Hepatic stellate cell (primary cell): Measurements from ENCODE around the gene CSNK2A1.
"Not testable (repeated sequence)": the region's sequence is repeated elsewhere in the genome, so short reads cannot be mapped to it uniquely, and the experiment has no call there.

Experiments used
- DNase-seq: peaks from one replicate; pipeline ENCODE4 v3.0.0; 2011; ENCODE audit warnings: low spot score

CSNK2A1 gene

DNA sequence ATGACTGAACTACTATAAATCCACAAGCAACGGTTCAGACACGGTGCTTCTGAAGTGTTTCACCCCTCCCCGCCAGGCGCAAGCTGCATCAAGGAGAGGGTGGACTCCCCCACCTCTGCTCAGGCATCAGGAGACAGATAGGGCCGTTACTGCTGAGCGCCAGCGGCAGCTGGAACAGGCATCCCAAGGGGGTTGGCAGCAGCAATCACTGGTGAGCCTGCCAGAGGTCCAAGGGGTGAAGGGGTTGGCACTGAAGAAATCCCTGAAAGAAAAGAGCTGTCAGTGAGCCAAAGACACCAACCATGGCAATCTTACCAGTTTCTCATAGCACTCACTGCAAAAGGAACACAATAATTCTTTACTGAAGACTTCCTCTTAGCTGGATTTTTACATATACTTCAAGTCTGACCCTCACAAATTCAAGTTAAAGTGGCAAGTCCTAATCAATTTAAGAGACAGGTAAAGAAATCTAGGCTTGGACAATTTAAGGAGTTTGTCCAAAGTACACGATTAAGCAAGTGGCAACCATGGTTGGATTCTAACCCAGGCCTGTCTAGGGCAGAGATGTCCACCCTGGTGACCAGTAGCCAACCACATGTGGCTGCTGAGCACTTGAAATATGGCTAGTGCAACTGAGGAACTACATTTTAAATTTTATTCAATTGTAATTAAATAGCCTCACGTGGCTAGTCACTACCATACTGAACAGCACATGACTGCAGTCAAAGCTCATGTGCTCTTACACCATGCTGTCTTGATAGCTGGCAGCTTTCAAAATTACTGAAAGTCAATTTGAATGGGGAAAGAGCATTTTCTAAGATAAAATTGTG, 59.6 kb downstream of the CSNK2A1 start:
- DNase-seq: no peak

DNA sequence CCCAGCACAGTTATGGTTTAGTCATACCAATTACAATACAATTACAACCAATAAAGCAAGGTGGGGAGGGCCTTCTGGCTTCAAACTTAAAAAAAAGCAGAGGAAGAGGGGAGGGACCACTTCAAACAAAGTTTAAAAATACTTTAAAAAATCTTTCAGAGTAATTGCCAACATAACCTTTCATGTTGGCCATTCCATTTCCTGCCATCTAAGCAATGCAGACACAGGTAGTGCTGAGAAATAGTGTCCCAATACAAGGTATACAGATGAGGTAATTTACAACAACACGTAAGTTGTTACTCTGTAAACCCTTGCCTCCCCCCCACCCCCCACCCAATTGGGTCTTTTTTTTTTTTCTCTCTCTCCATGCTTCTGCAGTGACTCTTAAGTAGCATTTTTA, 62.4 kb downstream of the CSNK2A1 start:
- DNase-seq: no peak

DNA sequence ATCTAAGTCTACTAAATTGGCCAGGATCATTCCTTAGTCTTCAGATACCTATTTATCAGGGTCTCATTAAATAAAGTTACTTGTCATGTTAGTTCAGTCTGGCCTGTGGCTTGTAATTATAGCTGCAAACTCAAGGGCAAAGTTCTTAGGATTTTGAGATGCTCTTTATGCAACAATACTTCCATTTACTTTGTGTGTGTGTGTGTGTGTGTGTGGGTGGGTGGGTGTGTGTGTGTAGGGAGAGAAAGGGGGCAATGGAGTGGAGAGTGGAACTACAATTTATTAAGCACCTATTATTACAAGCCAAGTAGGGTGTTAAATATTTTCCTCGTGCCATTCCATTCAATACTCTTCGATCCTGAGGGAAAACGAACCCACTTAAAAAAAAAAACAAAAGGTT, 63.5 kb downstream of the CSNK2A1 start:
- no peak for DNase-seq

DNA sequence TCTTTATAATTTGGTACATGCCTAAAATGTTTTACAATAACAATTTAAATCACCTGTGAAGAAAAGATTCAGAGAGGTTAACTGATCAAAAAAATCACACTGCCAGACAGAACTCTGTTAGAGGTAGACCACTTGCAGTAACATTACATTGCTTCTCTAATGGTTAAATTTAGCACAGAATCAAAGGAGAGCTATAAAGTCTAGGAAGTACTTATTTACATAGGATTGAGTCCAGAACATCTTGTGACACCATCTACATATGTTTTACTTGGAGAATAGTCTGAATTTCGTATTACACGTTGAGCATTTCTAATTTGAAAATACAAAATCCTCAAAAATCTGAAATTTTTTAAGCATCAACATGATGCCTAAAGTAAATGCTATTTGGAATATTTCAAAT, 64.1 kb downstream of the CSNK2A1 start:
- DNase-seq: no peak

DNA sequence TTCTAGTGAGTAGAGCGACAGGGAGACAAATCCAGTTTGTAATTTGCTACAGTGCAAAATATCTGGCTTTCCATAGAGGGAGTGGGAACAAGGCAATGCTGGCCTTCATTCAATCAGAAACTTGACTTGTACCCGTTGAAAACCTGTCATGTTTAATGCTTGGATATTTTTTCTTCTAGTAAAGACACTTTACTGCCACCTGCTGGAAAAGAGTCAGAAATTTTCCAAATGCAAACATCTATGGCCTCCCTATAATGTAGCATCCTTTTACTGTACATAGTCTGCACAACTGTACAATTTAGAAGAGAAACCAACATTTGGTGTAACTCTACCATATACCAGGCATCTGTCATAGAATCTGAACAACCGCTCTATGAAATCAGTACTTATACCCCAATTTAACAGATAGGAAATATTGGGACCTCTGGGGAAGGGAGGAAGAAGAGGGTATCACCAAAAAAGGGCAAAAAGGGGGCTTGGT, 64.6 kb downstream of the CSNK2A1 start:
- peak; percentile 49 for DNase-seq

DNA sequence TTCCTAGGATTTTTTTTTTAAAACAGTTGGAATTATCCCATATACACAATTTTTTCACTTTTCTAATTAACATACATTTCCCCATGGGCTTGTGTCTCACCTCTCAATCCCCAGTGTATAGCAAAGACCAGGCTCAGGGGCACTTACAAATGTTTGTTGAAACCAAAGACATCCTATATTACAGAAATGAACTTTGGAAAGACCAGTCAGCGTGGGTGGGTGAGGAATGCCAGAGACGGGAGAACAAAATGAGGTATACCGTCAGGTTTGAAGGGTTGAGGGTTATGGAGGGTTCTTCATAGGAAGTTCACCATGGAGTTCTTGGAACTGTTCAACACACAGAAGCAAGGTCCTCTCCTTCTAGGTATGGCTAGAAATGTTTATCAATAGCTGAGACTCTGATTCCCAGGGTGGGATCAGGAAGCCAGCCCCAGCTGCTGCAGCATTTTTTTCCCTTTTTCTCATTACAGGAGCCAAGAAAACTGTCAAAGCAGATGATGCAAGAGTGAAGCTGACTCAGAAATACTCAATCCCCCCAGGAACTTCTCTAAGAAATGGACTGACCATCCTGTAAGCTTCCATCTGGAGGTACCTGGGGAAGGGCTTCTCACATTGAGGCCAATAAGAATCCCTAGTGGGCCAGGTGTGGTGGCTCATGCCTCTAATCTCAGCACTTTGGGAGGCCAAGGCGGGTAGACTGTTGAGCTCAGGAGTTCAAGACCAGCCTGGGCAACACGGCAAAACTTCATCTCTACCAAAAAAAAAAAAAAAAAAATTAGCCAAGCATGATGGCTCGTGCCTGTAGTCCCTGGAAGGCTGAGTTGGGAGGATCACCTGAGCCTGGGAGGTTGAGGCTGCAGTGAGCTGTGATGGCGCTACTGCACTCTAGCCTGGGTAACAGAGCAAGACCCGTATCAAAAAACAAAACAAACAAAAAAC, 65.3 kb downstream of the CSNK2A1 start:
- no peak for DNase-seq

DNA sequence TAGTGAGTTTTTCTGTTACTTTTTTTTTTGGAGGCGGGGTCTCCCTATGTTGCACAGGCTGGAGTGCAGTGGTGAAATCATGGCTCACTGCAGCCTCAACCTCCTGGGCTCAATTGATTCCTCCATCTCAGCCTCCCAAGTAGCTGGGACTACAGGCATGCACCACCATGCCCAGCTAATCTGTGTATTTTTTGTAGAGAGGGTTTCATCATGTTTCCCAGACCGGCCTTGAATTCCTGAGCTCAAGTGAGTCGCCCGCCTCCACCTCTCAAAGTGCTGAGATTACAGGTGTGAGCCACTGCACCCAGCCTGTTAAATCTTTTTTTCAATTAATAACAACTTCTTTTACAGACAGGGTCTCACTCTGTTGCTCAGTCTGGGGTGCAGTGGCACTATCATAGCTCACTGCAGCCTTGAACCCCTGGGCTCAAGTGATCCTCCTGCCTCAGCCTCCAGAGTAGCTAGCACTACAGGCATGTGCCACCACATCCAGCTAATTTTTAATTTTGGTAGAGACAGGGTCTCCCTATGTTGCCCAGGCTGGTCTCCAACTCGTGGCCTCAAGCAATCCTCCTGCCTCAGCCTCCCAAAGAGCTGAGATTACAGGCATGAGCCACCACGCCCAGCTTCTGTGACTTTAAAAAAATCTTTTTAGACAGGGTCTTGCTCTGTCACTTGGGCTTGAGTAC, 66.9 kb downstream of the CSNK2A1 start:
- DNase-seq: not testable (repeated sequence)

DNA sequence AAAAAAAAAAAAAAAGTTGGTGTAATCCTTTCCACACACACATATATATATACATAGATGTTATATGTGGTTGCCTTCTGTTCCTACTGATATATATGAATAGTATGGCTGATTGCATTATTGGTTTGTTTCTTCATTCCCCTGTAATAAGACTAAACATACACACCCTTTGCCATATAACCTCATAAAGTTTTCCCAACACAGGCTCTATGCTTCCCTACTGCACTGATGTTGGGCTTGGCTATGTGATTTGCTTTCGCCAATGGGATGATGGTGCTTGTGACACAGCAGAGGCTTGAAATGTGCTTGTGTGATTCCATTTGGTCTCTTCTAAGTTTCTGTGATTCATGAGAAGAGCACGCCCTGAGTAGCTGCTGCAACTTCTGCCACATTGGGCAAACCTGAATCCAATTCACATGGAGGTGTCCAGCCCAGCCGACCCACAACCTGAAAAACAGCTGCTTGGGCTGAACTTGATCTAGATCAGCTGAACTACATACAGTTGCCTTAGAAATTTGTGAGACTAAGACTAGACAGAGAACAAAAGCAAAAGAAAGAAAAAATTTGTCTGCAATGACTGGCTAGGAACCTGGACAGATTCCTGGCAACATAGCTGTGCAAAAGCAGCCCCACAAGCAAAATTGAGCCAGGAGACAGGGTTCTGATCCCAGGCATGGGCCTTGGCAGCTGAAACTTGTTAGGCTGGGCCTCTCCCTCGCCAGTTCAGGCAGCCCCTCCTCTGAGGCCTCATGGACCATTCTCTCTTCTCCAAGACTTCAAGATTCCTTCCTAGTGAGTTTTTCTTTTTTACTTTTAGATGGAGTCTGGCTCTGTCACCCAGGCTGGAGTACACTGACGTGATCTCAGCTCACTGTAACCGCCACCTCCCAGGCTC, 67.9 kb downstream of the CSNK2A1 start:
- no peak for DNase-seq

DNA sequence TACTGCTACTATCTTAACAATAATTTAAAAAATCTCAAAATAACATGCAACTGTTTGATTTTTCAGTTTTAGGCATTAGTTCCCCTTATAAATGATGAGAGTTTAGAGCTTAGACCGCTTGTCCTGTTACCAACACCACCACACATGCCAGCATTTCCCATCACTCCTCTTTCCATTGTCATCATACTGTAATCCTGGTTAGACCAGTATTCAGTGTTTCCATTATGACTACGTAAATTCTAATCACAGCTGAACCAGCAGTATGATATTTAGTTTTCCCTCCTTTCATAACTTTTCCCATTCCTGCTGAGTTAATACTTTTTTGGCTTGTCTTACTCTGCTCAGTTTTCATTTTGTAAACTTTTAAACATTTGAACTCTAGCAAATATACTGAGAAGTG, 69.0 kb downstream of the CSNK2A1 start:
- no peak for DNase-seq

DNA sequence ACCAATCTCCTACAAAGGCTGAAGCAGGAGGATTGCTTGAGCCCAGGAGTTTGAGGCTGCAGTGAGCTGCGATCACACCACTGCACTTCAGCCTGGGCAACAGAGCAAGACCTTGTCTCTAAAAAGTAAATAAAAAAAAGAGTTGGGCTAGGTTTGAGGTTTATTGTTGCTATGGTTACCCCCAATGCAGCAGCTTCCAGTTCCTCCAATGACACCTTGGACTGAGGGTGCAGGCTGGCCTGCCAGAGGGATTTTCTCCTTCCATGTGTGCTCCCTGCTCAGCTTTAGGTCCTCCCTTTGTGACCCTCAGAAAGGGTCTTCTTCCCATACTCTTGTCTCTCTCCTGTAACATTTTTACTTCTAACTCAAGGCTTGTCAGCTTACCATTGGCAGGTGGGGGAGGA, 70.7 kb downstream of the CSNK2A1 start:
- no peak for DNase-seq

DNA sequence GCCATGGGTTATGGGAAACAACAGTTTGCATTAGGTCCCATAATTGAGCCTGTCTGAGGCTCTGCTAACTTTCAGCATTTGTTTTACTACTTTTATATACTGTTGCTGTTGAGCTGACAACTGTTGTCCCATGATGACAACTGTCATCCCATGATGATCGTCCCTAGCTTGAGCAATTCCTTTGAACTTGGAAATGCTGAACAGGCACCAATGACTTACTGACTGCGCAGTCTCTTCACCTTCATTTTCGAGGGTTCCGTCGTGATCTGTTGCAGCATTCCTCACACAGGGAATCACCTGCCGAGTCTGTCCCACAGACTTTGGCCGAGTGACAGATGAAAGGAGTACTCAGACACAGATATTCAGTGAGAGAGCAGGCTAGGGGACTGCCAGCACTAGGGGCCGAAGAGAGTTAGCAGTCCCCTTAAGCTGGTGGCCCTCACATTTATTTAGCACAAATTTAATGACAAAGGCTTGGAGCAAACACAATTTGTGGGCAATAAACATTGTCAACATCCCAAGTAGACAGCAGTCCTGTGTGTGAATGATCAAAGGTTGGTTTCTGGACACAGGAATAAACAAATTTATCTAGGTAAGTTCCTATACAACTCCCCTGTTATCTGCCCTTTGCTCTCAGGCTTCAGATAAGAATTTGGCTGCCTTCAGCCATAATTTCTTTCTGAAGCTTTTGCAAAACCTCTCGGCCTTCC, 71.3 kb downstream of the CSNK2A1 start:
- no peak for DNase-seq

DNA sequence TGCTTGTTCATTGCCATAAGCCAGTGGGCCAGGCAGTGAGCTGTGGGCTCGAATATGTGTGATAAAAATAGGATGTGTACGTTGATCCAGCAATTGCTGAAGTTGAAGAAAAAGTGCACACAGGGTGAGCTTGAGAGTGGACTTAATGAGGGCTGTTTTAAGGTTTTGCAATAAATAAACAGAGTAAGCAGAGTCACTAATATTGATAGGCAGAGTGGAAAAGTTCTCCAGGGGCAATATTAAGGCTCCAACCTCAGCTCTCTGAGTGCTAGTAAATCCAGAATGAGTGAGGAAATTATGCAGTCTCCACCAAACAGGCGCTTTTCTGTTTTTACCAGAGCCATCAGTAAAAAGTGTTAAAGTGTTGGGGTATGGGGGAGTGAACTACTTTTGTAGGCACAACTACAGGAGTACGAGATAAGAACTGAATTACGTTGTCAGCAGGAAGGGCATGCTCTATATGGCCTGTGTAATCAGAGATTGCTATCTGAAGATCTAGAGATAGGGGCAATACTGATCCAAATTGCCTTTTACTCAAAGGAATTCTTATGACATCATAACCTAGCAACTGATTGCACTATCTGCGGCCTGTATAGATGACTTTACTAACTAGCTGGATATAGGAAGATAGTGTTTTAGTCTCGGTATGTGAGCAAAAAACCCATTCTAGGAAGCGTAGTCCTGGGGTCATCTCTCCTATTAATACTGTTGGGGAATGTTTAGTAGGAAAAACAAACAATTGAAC, 73.7 kb downstream of the CSNK2A1 start:
- no peak for DNase-seq

DNA sequence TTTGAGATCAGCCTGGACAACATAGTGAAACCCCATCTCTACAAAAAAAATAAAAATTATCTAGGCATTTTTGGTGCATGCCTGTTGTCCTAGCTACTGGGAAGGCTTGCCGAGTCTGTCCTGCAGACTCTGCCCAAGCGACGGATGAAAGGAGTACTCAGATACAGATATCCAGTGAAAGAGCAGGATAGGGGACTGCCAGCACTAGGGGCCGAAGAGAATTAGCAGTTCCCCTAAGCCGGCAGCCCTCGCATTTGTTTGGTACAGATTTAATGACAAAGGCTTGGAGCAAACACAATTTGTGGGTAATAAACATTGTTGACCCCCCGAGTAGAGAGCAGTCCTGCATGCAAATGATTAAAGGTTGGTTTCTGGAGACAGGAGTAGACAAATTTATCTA, 75.8 kb downstream of the CSNK2A1 start:
- DNase-seq: no peak

DNA sequence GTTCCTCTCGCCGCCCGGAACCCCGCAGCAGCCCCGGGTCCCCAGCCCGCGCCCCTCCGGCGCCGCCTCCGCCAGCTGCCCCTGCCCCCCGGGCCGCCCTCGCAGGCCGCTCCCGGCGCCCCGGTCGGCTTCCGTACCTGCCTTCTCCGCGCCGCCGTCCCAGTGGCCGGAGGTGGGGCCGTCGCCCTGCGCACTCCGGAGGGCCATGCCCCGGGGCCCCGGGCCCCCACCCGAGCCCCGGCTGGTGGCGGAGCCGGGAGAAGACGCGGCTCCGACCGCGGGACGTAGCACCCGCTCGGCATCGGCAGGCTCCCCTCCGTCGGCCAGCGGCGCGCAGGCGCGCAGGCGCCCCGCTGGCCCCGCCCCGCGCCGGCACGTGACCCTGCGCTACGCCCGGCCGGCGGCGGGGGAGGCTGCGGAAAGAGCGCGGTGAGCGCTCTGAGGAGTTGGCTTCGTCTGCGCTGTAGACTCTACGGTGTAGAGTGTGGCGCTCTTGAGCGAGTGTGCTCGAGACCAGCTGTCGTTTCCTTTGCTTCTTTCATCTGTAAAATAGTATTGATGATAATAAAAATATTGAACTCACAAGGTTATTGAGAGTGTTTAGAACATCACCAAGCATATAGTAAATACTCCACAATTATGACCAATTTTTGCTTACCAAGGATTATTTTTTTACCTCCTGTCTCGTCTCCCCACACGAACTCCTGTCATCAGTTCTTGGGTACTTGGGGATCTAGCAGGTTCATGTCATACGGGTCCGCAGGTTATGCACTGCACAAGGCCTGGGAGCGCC, 81.2 kb downstream of the CSNK2A1 start, which contains the start of gene TBC1D20:
Gene TBC1D20 (minus strand): TSS at position 335 of the 793 bp plus-strand sequence. CDS start 128 bp downstream, at position 207.
- peak; percentile 90 for DNase-seq

DNA sequence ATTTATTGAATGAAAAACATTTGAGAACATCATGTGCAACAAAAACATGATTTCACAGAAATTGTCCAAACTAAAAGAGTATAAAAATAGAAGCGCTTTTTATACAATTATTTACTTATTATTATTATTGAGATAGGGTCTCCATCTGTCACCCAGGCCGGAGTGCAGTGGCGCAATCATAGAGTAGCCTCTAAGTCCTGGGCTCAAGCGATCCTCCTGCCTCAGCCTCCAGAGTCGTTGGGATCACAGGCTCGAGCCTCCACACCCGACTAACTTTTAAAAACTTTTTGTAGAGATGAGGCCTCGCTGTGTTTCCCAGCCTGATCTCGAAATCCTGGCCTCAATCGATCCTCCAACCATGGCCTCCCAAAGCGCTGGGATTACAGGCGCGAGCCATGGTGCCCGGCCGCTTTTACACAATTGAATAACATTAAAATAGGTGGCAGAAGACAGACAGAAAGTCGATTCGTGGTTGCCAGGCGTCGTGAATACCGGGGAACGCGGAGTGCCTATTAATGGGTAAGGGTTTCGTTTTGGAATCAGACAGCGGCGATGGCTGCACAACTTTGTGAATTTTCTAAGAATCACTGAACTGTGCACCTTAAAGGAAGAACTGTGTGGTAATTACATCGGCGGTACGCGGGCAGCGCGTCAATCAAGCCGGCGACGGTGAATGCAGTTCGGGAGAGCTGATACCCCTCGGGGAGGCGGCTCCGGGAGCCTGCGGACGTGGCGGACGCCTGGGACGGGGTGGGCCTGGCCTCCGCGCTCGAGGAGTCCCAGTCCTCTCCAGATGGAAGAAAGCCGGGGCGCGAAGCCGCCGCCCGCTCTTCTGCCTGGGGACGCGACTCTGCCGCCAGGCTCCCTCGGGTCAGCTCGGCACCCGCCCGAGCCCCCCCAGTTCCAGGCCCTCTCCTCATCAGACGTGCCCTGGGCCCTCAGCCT, 82.1 kb downstream of the CSNK2A1 start:
- DNase-seq: peak; percentile 70

DNA sequence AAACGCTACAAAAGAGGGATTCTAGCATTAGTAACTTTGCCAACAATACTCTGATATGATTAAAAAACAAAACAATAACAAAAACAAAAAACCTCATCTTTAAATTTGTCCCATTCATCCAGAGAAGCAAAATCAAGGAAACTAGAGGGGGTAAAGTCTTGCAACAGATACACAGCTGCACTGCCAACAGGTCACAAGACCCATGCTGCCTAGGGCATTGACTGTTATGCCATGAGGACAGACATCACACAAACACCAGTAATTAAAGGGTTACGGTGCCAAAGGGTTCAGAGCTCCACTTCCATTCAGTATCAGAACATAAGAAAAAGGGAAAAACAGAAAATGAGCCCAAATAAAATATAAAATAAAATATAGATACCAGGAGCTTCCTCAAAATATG, 82.9 kb downstream of the CSNK2A1 start:
- no peak for DNase-seq

DNA sequence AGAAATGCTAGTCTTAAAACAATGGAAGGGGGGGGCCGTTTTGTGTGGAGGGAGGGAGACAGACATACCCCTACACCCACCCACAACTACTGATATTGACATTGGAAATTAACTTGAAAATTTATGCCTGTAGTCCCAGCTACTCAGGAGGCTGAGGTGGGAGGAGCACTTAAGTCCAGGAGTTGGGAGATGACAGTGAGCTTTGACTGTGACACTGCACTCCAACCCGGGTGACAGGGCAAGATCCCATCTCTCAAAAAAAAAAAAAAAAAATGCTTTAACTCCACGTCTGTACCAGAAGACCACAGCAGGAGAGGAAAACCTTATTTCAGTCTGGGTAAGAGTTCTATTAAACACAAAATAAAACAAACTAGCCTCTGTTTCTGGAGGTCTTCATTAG, 83.4 kb downstream of the CSNK2A1 start:
- no peak for DNase-seq

DNA sequence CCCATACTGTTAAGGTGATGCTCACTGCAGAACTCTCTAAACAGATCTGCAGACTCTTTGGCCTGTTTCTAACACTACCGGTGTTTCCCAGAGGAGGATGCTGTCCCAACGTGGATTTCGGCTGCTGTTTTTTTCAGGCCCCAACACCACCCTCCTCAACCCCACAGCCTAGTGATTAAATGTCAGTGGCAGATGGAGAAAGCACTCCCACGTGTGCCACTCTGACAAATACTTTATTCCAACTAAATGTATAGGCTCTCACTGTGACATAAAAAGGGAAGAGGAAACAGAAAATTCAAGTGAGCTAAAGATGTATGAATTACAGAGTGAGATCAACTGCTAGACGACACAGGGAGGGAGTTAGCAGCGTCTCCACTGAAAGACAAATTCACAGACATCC, 84.8 kb downstream of the CSNK2A1 start:
- DNase-seq: no peak
